ENCODE measurements around the gene SSNA1.

Gene SSNA1

DNA sequence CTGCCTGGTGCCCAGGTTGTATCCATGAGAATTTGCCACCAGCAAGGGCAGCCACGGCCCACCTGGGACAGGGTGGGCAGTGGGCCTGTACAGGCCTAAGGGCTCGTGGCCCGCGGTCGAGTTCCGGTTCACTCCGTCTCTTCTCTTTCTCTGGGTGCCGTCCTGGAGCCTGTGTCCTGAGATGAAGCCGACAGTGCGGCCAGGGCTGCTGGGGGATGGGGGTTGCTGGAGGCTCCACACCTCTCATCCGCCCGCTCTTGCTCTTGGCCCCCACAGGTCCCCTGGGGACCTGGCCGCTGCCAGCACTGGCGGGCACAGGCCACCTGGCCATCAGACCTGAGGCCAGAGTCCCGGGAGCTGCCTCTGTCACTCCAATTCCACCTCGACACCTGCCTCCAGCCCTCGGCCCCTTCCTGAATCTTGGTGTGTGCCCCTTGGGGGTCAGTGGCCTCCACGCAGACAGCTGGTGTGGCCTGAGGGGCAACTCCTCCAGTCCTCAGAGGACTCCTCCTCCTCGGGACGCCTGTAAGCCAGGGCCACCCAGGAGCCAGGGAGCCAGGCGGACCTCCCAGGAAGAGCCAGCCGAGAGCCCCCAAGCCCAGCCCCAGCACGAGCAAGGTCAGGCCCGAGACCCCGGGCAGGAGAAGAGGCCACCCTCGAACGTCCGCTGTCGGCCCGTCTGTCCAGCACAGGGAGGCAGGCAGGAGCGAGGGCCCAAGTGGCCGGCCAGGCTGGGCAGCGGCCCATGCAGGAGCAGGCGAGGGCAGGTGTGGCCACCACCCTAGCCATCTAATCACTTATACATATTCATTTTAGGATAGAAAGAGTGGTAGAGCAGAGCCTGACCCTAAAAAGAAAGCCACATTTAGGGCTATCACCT is 23.9 kb upstream of the SSNA1 start:
- no peak for DNase-seq (ENCODE audit: low read depth)
- TF ChIP-seq CTCF (conservative IDR thresholded peaks at IDR 0.05; ENCODE audit: control insufficient read depth, insufficient read depth, low read depth, low read length), result no peak
- H3K4me3 ChIP-seq (ENCODE audit: control insufficient read depth, low read depth, low read length), result no peak overlapping the region

DNA sequence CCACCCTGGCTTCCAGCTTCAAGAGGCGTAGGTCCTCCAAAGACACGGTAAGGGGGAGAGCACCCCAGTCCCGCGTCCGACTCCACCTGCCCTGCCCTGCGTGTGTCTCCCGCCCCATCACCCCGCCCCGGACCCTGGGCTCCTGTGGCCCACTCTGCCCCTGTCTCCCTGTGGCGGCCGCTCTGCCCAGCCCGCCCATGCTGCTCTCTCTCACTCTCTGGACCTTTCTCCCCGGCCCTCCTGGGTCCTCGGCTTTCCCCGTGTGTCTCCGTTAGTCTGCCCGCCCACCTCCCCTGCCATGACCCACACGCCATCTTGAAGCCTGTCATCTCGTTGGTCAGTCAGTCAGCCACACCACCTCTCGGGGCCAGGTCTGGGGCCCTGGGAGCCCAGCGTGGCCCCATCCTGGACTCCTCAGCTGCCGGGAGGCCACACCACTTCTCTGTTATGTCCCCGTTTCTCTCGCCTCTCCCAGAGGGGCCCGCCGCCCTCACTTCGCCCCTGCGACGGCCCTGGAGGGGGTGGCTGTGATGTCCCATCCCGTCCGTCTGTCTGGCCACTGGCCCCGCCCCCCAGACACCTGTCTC is 23.1 kb upstream of the SSNA1 start:
- H3K4me3 ChIP-seq (ENCODE audit: control insufficient read depth, low read depth, low read length), result no peak overlapping the region
- TF ChIP-seq CTCF (conservative IDR thresholded peaks at IDR 0.05; ENCODE audit: control insufficient read depth, insufficient read depth, low read depth, low read length), result no peak
- DNase-seq (ENCODE audit: low read depth), result no peak

DNA sequence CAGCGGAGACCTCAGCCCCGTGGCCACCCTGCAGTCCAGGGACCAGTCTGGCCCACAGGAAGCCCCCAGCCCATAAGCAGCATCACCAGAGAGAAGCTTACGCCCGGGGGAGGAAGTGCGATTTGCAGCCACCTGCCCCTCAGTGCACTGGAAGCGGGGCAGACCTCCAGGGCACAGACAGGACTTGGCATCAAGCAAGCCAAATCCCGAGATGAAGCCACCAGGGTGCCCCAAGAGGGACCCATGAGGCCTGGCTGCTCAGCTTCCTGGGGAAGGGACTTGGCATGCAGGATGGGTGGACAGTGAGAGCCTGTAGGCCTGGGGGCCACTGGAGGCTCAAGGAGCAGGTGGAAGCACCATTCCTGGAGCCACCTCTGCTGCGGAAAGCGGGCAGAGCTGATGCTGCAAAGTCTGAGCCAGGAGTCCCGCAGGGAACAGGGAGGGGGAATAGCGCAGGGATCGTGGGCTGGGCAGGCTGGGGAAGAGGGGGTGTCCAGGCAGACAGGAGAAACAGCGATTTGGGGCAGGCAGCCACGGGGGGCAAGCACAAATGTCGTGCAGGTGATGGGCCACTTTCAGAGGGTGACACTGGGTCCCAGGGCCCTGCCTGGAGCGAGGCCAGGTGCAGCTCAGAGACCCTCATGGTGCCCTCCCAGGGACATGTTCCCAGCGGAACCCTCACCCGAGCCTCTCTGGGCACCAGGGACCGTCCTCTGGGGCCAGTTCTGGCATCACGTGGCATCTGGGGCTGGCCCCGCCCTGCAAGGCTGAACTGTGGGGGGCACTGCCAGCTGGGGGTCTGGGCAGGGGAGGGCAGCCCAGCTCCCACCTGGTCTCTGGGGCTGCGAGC is 21.9 kb upstream of the SSNA1 start:
- H3K4me3 ChIP-seq (ENCODE audit: control insufficient read depth, low read depth, low read length), result no peak overlapping the region
- TF ChIP-seq CTCF (conservative IDR thresholded peaks at IDR 0.05; ENCODE audit: control insufficient read depth, insufficient read depth, low read depth, low read length), result no peak
- no peak for DNase-seq (ENCODE audit: low read depth)

DNA sequence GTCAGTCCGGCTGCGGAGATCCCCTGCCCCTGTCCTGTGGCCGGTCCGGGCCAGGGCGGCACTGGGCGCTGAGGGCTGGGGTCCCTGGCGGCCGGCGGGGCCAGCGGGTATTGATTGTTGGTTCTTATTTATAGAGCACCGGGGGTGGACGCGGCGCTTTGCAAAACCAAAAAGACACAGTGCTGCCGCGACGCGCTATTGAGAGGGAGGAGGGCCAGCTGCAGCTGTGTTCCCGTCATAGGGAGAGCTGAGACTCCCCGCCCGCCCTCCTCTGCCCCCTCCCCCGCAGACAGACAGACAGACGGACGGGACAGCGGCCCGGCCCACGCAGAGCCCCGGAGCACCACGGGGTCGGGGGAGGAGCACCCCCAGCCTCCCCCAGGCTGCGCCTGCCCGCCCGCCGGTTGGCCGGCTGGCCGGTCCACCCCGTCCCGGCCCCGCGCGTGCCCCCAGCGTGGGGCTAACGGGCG is 21.2 kb upstream of the SSNA1 start:
- no peak for TF ChIP-seq CTCF (conservative IDR thresholded peaks at IDR 0.05; ENCODE audit: control insufficient read depth, insufficient read depth, low read depth, low read length)
- DNase-seq (ENCODE audit: low read depth), result no peak
- H3K4me3 ChIP-seq (ENCODE audit: control insufficient read depth, low read depth, low read length), result no peak overlapping the region

GRCh38 chr9:137167747-137168572 is 20.5 kb upstream of the SSNA1 start:
- no peak for DNase-seq (ENCODE audit: low read depth)
- TF ChIP-seq CTCF (conservative IDR thresholded peaks at IDR 0.05; ENCODE audit: control insufficient read depth, insufficient read depth, low read depth, low read length), result no peak
- no peak overlapping the region for H3K4me3 ChIP-seq (ENCODE audit: control insufficient read depth, low read depth, low read length)

GRCh38 chr9:137168573-137168903 is 19.9 kb upstream of the SSNA1 start:
- no peak overlapping the region for H3K4me3 ChIP-seq (ENCODE audit: control insufficient read depth, low read depth, low read length)
- TF ChIP-seq CTCF (conservative IDR thresholded peaks at IDR 0.05; ENCODE audit: control insufficient read depth, insufficient read depth, low read depth, low read length), result no peak
- DNase-seq (ENCODE audit: low read depth), result no peak

Measured in fibroblast of mammary gland (primary cell).